ENCODE results near the gene NAA10.

Gene NAA10

DNA sequence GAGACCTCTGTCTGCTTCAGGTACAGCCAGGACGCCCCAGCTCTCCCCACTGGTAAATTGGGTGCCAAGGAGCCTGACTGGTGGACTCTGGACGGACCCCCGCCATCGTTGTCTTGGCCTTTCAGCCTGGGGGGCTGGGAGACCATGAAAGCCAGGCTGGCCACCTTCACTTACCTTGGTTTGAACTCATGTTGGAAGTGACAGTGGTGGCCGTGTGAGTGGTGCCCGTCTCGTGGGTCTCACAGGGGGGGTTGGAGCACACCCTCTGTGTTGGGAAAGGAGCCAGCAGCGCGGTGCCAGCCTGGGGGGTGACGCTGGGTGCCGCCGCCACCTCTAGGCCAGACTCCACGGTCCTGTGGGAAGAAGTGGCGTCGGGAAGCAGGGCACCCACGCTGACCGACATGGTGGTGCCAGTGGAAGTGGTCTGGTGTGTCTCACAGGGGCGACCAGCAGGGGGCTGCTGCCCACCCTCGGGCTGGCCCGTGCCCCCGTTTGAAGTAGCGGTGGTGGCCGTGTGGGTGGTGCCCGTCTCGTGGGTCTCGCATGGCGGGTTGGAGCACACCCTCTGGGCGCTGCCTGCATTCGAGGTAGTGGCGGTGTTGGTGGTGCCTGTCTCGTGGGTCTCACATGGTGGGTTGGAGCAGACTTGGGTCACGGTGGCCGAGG, 19.2 kb upstream of the NAA10 start:
- TF ChIP-seq, protein P1, sequence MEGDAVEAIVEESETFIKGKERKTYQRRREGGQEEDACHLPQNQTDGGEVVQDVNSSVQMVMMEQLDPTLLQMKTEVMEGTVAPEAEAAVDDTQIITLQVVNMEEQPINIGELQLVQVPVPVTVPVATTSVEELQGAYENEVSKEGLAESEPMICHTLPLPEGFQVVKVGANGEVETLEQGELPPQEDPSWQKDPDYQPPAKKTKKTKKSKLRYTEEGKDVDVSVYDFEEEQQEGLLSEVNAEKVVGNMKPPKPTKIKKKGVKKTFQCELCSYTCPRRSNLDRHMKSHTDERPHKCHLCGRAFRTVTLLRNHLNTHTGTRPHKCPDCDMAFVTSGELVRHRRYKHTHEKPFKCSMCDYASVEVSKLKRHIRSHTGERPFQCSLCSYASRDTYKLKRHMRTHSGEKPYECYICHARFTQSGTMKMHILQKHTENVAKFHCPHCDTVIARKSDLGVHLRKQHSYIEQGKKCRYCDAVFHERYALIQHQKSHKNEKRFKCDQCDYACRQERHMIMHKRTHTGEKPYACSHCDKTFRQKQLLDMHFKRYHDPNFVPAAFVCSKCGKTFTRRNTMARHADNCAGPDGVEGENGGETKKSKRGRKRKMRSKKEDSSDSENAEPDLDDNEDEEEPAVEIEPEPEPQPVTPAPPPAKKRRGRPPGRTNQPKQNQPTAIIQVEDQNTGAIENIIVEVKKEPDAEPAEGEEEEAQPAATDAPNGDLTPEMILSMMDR (IDR thresholded peaks at IDR 0.05; ENCODE audit: control insufficient read depth, extremely low read depth, insufficient read depth): no peak
- DNase-seq (ENCODE audit: low read depth): no peak

DNA sequence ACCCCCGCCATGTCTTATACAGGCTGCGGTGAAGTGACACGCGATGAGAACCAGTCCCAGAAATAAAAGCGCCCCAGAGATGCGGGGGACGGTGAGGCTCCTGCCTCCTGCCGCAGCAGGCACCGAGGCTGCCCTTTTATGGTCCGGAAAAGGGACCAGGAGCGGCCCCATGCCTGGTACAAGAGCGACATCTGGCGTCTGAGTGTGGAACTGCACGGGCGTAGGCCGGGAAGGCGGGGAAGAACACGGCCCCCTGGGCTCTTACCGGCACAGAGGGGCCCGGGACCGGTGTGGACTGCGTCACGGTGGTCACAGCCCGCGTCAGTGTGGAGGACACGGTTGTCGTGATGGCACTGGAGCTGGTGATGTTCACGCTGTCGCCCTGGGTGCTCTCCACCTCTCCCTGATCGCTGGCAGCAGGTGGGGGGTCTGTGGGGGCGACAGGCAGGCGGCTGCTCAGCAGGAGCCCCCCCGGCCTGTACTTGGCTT, 18.5 kb upstream of the NAA10 start:
- TF ChIP-seq, protein P1 (IDR thresholded peaks at IDR 0.05; ENCODE audit: control insufficient read depth, extremely low read depth, insufficient read depth): peak; percentile 74
- no peak overlapping the region for H3K4me3 ChIP-seq (ENCODE audit: low read depth, low read length)
- DNase-seq (ENCODE audit: low read depth): no peak

More for the DNA sequence above, 19.2 kb upstream of the NAA10 start:
- no peak overlapping the region for H3K4me3 ChIP-seq (ENCODE audit: low read depth, low read length)

DNA sequence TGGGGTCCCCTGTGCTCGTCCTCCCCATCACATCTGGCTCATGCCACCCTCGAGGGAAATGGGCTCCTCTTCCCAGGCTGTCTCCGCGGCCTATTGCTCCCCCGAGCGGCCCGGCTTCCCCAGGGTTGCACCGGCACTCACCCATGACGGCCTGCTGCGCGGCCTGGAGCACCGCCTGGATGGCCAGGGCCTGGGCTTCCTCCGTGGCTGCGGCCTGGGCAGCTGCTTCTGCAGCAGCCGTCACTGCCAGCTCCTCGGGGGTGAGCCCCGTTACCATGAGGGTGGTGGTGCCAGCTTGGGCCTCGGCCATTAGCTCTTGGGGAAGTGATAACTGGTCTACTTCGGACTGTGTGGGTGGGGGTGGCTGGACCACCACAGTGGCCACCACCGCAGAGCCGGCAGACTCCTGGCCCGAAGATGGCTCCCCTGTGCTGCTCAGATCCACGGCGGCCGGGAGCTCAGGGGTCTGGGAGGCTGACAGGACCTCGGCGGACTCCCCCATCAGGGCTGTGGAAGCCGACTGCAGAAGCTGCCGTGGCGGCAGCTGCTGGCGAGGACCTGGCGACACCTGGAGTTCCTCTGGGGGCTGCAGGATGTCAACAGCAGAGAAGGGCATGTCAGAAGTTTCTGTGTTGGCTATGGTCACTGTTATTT, 17.7 kb upstream of the NAA10 start:
- TF ChIP-seq, protein P1 (IDR thresholded peaks at IDR 0.05; ENCODE audit: control insufficient read depth, extremely low read depth, insufficient read depth): no peak
- no peak overlapping the region for H3K4me3 ChIP-seq (ENCODE audit: low read depth, low read length)
- no peak for DNase-seq (ENCODE audit: low read depth)

DNA sequence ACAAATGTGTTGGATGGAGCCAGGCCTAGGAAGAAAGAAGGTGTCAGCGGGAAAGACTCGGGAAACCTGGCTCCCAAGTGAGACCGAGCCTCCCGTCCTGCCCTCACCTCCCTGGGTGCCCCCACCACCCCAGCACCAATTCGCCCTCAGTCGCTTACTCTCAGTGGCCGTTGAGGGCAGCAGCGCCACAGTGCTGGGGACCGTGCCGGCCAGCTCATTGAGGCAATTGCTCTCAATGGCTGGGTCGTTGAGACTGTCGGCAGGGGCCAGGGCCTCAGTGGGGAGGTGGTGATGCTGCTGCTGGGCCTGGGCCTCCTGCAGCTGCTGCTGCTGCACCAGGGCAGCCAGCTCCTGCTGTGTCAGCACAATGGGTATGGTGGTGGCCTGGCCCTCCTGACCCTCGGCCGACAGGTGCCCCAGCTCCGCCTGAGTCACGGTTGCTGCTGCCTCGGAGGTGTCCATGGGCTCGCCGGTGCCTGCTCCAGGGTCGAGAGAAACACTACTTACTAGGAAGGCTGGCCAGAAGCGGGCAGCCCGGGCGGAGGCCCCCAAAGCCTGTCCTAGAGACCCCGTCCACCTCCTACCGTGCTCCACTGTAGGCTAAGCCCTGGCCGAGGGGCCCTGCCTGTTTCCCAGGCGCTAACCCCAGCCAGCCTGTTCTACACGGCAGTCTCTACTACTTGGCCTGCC, 17.0 kb upstream of the NAA10 start:
- TF ChIP-seq, protein P1 (IDR thresholded peaks at IDR 0.05; ENCODE audit: control insufficient read depth, extremely low read depth, insufficient read depth): no peak
- H3K4me3 ChIP-seq (ENCODE audit: low read depth, low read length): no peak overlapping the region

DNA sequence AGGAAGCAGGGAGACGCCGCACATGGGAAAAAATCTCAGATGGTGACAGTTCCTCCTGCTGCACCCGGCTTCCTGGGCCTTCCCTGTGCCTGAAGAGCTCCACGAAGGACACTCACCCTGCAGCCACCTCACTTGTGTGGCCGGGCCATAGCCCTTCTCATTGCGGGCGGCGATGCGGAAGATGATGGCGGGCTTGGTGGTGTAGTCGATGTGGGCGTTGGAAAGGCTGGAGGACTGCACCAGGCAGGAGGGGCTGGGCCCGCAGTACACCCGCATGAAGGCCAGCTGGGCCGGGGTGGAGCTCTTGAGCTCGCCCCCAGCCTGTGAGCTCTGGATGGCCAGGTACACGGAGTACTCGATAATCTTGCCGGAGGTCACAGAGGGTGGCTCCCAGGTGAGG, 15.3 kb upstream of the NAA10 start:
- no peak for DNase-seq (ENCODE audit: low read depth)
- H3K4me3 ChIP-seq (ENCODE audit: low read depth, low read length): no peak overlapping the region
- TF ChIP-seq, protein P1 (IDR thresholded peaks at IDR 0.05; ENCODE audit: control insufficient read depth, extremely low read depth, insufficient read depth): no peak

More for the DNA sequence above, 17.0 kb upstream of the NAA10 start:
- DNase-seq (ENCODE audit: low read depth): no peak

DNA sequence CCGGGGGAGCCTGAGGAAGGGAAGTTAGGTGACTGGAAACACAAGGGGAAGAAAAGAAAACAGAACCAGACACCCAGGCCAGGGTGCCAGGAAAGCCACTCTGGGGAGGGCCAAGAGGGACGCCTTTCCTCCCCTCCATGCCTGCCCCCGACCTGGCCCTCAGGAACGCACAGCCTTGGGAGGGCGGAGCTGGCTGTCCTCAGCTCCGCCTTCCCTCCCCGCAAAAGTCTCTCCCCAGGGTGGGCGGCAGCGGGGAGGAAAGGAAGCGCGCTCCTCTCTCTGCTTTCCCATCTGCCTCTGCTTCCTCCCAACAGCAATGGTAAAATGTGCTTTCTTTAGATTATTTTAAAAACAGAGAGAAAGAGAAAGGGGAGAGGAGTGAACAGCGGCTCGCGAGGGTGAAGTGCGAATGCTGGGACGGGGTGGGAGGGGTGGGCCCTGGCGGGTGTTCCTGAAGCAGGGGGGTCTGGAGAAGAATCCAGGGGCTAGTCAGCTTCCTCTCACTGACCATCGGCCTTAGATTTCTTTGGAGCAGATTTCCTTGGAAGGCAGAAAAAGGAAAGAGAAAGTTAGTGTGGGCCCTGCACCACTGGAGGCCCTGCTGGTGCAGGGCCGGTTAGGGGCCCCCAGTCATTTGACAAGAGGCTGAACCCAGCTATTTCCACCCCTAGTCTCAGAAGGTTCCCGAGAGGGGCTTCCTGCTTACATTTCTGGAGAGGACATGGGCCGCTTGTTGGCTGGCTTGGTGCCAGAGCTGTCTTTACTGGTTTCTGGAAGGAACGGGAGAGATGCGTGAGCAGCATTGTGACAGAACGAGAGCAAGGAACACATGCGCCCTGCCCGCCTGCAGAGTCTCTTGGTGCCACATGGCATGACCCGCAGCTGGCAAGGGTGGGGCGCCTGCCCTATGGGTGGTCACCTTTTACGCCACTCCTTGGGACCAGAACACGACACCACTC, 14.3 kb upstream of the NAA10 start:
- no peak for DNase-seq (ENCODE audit: low read depth)
- H3K4me3 ChIP-seq (ENCODE audit: low read depth, low read length): no peak overlapping the region
- TF ChIP-seq, protein P1 (IDR thresholded peaks at IDR 0.05; ENCODE audit: control insufficient read depth, extremely low read depth, insufficient read depth): no peak

Data from LNCaP clone FGC (cell line).